ENCODE data around the gene RAB11FIP5. TPM values are rescaled to one million over a fixed set of nuclear protein-coding genes. Genes with fewer than 3 reads are reported as not detected.
A peak's percentile ranks its signal among the peaks of the same experiment; 100 is the strongest.

Gene RAB11FIP5
- total RNA-seq, 1 experiment from 2014 or later = 12.9 TPM

DNA sequence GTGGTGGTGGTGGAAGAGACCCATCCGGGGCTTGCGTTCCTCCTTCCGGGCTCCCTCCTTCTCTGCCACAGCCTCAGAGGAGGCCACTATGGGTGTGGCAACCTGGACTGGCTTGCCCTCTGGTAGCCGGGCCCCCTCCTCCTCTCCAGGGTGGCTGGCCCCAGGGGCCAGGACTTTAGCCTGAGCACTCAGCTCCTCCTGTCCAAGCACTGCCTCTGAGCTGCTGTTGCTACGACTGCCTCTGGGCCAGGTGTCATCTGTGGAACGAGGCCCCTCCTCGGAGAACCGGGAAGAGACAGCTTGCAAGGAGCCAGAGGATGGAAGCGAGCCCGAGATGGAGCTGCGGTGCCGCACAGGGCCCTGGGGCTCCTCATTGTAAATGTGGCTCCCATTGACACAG lies 24.5 kb downstream of the RAB11FIP5 start:
- Histone ChIP-seq H3K9me3 (ENCODE audit: low read depth, low read length, poor library complexity, severe bottlenecking) (no peaks in the 10 kb centered on the region), H3K4me1 (ENCODE audit: insufficient read depth, low read length, poor library complexity, severe bottlenecking) (no peaks in the 10 kb centered on the region), H3K27ac (ENCODE audit: low read depth, low read length, poor library complexity, severe bottlenecking) (no peak overlapping the region), H3K27me3 (replicated peaks; ENCODE audit: insufficient read depth, low read depth, low read length, poor library complexity) (no peaks in the 10 kb centered on the region), H3K36me3 (ENCODE audit: insufficient read depth, low read length, poor library complexity, severe bottlenecking) (no peaks in the 10 kb centered on the region), H3K4me3 (ENCODE audit: low read depth, low read length, poor library complexity, severe bottlenecking) (no peak overlapping the region)
- no peak for DNase-seq (ENCODE audit: low spot score)
- BruUV-seq (replicated peaks) = no TSS peak
- TF ChIP-seq, protein P1, sequence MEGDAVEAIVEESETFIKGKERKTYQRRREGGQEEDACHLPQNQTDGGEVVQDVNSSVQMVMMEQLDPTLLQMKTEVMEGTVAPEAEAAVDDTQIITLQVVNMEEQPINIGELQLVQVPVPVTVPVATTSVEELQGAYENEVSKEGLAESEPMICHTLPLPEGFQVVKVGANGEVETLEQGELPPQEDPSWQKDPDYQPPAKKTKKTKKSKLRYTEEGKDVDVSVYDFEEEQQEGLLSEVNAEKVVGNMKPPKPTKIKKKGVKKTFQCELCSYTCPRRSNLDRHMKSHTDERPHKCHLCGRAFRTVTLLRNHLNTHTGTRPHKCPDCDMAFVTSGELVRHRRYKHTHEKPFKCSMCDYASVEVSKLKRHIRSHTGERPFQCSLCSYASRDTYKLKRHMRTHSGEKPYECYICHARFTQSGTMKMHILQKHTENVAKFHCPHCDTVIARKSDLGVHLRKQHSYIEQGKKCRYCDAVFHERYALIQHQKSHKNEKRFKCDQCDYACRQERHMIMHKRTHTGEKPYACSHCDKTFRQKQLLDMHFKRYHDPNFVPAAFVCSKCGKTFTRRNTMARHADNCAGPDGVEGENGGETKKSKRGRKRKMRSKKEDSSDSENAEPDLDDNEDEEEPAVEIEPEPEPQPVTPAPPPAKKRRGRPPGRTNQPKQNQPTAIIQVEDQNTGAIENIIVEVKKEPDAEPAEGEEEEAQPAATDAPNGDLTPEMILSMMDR (conservative IDR thresholded peaks at IDR 0.05; ENCODE audit: low read depth, low read length) = no peak
- no peak for TF ChIP-seq EZH2 (IDR thresholded peaks at IDR 0.05; ENCODE audit: borderline replicate concordance, low read depth, low read length, poor library complexity, severe bottlenecking)
- intact Hi-C loops (cut with micrococcal nuclease; ENCODE audit: unreplicated experiment) = loop anchor here (5.0 to 10.0 kb wide), 2 partner anchors 89 to 193 kb away; no protein-coding TSS in a partner anchor
- CTCF ChIA-PET = no interaction called here
- POLR2A ChIA-PET (ENCODE audit: low non-redundant PET) = interaction anchor here (0.6 kb wide), 1 partner anchor 27 kb away, joined by 3 read pairs; no protein-coding TSS in a partner anchor

DNA sequence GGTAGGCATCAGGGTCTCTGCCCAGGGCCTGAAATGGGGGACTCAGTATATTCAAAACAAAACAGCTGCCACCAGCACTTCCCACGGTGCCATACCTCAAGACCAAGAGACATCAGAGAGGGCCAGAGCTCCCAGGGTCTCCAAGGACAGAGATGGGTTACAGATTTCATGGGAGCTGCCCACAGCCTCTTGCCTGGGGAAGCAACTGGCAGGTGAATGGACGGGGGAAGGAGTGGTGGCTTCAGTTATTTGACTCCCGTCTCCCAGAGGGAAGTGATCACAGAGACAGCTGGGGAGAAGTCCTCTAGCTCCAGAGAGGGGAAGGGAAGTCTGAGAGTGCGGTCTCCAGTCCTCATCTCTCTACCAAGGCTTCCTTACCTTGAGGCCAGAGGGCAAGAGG lies 25.4 kb downstream of the RAB11FIP5 start:
- DNase-seq (ENCODE audit: low spot score) = no peak
- H3K9me3 ChIP-seq (ENCODE audit: low read depth, low read length, poor library complexity, severe bottlenecking) = no peaks in the 10 kb centered on the region
- no peaks in the 10 kb centered on the region for H3K27me3 ChIP-seq (replicated peaks; ENCODE audit: insufficient read depth, low read depth, low read length, poor library complexity)
- intact Hi-C loops (cut with micrococcal nuclease; ENCODE audit: unreplicated experiment) = loop anchor here (5.0 to 10.0 kb wide), 2 partner anchors 90 to 193 kb away; no protein-coding TSS in a partner anchor
- no peak overlapping the region for H3K27ac ChIP-seq (ENCODE audit: low read depth, low read length, poor library complexity, severe bottlenecking)
- ChIA-PET POLR2A (ENCODE audit: low non-redundant PET) (no interaction called here), CTCF (no interaction called here)
- TF ChIP-seq EZH2 (IDR thresholded peaks at IDR 0.05; ENCODE audit: borderline replicate concordance, low read depth, low read length, poor library complexity, severe bottlenecking) = no peak
- TF ChIP-seq, protein P1 (conservative IDR thresholded peaks at IDR 0.05; ENCODE audit: low read depth, low read length) = no peak
- BruUV-seq (replicated peaks) = no TSS peak
- H3K4me3 ChIP-seq (ENCODE audit: low read depth, low read length, poor library complexity, severe bottlenecking) = no peak overlapping the region
- H3K4me1 ChIP-seq (ENCODE audit: insufficient read depth, low read length, poor library complexity, severe bottlenecking) = no peaks in the 10 kb centered on the region
- H3K36me3 ChIP-seq (ENCODE audit: insufficient read depth, low read length, poor library complexity, severe bottlenecking) = no peaks in the 10 kb centered on the region

GRCh38 chr2:73085691-73086090 lies 27.1 kb downstream of the RAB11FIP5 start:
- H3K27ac ChIP-seq (ENCODE audit: low read depth, low read length, poor library complexity, severe bottlenecking) = no peak overlapping the region
- no peak for TF ChIP-seq EZH2 (IDR thresholded peaks at IDR 0.05; ENCODE audit: borderline replicate concordance, low read depth, low read length, poor library complexity, severe bottlenecking)
- TF ChIP-seq, protein P1 (conservative IDR thresholded peaks at IDR 0.05; ENCODE audit: low read depth, low read length) = peak; percentile 96
- POLR2A ChIA-PET (ENCODE audit: low non-redundant PET) = no interaction called here
- intact Hi-C loops (cut with micrococcal nuclease; ENCODE audit: unreplicated experiment) = loop anchor here (1.0 to 10.0 kb wide), 5 partner anchors 71 to 191 kb away; no protein-coding TSS in a partner anchor
- H3K9me3 ChIP-seq (ENCODE audit: low read depth, low read length, poor library complexity, severe bottlenecking) = no peaks in the 10 kb centered on the region
- no peaks in the 10 kb centered on the region for H3K4me1 ChIP-seq (ENCODE audit: insufficient read depth, low read length, poor library complexity, severe bottlenecking)
- no peaks in the 10 kb centered on the region for H3K27me3 ChIP-seq (replicated peaks; ENCODE audit: insufficient read depth, low read depth, low read length, poor library complexity)
- BruUV-seq (replicated peaks) = no TSS peak
- peak; percentile 82 for DNase-seq (ENCODE audit: low spot score)
- CTCF ChIA-PET = interaction anchor here (0.6 to 2.3 kb wide), 3 partner anchors 10 to 78 kb away, joined by 5 to 16 read pairs (median 5); no protein-coding TSS in a partner anchor
- no peaks in the 10 kb centered on the region for H3K36me3 ChIP-seq (ENCODE audit: insufficient read depth, low read length, poor library complexity, severe bottlenecking)
- H3K4me3 ChIP-seq (ENCODE audit: low read depth, low read length, poor library complexity, severe bottlenecking) = no peak overlapping the region
